HG02798 (cell line): ENCODE data around the gene SLC27A3.
"Not testable (repeated sequence)": the region's sequence is repeated elsewhere in the genome, so short reads cannot be mapped to it uniquely, and the experiment has no call there.

ENCODE experiments used
- ATAC-seq: cut with Tn5 transposase; IDR thresholded peaks from one replicate; pipeline ENCODE4 v1.9.1; 2021; ENCODE audit warnings: mild to moderate bottlenecking; ENCODE audit not compliant: unreplicated experiment, poor library complexity

The SLC27A3 gene

GRCh38 chr1:153763365-153764225 lies 11.6 kb upstream of the SLC27A3 start:
- ATAC-seq: no peak

GRCh38 chr1:153764310-153764709 lies 10.9 kb upstream of the SLC27A3 start:
- no peak for ATAC-seq

DNA sequence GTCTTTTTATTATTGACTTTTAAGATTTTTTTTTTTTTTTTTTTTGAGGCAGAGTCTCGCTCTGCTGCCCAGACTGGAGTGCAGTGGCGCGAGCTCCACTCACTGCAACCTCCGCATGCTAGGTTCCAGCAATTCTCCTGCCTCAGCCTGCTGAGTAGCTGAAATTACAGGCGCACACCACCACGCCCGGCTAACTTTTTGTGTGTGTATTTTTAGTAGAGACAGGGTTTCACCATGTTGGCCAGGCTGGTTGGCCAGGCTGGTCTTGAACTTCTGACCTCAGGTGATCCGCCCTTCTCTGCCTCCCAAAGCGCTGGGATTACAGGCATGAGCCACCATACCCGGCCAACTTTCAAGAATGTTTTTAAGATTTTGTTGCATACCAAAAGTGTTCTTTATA lies 8.5 kb upstream of the SLC27A3 start:
- not testable (repeated sequence) for ATAC-seq

DNA sequence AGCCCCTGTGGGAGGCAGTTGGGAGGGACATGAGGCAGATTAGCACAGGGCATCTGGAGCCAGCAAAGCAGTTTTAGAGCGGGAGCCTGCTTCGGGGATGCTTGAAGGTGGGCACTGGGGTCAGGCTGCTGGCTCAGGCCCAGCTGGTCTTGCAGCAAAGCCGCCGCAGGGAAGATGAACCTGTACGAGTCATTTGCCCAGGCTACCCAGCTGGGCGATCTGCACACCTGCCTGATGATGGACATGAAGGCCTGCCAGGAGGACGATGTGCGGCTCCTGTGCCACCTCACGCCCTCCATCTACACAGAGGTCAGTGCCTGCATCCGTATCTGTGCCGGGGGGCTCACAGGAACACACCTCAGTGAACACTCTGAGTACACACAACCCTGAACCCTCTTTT lies 7.7 kb upstream of the SLC27A3 start:
- ATAC-seq: no peak

DNA sequence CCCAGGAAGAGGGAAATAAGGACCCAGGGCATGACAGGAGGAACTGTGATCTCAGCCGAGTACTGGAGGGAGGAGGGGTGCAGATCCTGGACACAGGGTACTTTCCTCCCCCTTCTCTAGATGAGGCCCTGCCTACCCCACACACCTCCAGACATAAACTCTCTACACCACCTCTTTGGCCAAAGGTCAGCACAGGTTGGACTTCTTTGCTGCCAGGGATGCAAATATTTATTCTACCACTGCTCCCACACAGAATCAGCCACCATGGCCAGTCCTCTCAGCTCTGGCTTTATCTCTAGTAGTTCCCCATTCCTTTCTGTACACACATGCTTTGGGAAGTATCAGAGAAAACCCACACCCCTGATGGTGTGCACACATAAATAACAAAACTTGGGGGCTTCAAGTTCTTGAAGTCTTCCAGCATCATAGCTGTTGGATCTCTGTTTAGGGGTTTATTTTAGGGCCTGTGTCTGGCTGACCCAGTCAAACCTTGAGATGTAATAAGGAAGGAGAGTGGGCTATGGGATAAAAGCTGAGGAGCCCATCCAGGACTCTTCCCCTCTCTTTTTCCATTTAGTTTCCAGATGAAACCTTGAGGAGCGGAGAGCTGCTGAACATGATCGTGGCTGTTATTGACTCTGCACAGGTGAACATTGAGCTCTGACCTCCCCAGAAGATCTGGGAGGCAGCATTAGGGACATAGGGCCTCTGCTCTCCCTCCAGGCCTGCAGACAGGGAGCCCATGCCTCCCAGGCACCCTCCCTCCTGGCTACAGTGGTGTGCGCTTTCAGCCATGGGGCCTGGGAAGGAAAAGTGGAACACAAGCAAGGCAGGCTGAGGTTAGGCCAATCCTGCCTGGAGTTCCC lies 6.7 kb upstream of the SLC27A3 start:
- ATAC-seq: no peak

DNA sequence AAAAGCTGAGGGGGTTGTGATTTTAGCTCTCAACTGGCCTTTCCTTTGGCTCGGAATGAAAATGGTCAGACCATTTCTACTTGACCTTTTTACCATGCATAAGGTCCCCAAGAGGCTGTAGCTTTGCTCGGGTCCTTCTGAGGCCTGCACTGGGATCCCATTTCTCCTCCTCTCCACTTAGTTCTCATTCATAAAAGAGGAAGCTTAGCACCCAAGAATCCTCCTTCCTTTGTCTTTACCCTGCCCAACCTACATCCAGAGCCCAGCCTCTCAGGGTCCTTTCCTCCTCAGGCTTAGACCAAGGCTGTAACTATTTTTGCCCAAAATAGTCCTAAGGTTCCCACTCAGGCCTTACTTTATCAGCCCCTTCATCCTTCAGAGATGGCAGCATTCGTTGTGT lies 6.0 kb upstream of the SLC27A3 start:
- no peak for ATAC-seq

GRCh38 chr1:153770797-153771196 lies 4.4 kb upstream of the SLC27A3 start:
- ATAC-seq: no peak

DNA sequence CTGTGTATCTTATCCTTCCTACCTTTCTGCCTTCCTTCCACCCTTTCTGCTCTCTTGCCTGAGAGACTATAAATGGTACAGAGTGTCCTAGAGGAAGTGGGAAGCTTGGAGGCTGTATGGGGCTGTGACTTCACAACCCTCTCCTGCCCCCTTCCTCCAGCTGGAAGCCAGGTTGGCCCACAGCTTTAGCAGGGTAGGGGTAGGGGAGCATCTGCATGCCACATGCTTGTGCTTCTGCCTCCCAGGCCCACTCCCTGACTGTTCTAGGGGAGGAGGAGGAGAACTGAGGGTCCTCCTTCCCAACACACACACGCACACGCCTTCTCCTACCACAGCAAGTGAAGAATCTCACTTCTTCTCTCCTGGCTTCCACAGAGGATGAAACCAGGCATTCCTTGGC lies 3.9 kb upstream of the SLC27A3 start:
- ATAC-seq: no peak

DNA sequence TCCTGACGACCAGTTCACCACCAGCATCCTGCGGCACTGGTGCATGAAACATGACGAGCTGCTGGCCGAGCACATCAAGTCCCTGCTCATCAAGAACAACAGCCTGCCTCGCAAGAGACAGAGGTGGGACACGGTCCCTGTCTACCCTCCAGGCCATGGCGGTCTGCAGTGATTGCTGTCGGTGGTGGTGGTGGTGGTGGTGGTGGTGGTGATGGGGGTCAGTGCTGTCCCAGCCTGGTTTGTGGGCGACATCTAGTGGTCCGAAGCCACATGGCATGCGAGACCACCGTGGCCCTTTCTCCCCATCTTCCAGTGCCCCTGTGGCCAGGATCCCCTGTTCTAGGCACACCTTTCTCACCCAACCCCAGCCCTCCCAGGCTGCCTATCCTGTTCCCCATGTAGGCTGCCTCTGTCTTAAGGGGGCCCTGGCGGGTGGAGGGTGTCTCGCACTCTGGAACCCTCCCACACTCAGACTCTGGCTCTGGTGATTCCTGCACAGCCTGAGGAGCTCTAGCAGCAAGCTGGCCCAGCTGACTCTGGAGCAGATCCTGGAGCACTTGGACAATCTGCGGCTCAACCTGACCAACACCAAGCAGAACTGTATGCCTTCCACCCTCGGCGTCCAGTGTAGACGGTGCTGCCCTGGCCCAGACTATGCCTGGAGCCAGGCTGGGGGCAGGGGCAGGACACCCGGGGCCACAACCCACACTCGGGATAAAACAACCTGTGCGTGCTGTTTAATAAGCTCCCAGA lies 3.2 kb upstream of the SLC27A3 start:
- no peak for ATAC-seq

DNA sequence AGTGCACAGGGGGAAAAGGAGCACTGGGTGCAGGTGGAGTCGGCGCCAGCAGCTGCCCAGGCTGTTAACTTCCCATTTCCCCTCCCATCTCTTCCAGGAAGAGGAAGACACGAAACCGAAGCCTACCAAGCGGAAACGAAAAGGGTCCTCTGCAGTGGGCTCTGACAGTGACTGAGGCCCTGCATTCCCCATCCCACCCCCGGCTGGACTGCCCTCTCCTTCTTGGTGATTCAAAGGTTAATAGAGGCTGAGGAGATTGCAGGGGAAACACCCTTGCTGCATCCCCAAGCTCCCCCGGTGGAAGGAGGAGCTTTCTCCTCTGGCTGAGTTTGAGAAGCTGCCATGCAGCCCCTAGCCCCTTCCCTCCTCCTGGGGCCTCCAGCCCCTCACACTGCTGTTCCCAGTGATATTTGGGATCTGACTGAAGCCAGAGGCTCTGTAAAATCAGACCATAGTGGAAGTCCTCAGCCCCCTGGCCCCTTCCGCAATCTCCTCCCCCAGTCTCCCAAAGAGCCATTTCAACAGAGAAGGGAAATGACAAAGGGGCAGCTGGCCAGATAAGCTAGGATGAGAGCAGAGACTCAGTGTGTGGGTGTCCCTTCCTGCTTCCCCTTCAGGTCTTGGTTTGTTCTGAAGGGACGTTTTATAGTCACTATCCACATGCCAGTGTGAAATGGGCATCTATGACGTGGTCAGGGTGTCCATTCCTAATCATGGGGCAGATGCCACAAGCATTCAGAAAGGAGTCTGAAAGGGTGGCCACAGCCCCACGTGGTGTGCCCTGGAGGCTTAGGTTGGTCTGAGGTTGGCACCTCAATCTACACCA lies 1.9 kb upstream of the SLC27A3 start:
- ATAC-seq: no peak

- ATAC-seq: no peak
These were observed 1.1 kb upstream of the SLC27A3 start for GRCh38 chr1:153774026-153774595.

DNA sequence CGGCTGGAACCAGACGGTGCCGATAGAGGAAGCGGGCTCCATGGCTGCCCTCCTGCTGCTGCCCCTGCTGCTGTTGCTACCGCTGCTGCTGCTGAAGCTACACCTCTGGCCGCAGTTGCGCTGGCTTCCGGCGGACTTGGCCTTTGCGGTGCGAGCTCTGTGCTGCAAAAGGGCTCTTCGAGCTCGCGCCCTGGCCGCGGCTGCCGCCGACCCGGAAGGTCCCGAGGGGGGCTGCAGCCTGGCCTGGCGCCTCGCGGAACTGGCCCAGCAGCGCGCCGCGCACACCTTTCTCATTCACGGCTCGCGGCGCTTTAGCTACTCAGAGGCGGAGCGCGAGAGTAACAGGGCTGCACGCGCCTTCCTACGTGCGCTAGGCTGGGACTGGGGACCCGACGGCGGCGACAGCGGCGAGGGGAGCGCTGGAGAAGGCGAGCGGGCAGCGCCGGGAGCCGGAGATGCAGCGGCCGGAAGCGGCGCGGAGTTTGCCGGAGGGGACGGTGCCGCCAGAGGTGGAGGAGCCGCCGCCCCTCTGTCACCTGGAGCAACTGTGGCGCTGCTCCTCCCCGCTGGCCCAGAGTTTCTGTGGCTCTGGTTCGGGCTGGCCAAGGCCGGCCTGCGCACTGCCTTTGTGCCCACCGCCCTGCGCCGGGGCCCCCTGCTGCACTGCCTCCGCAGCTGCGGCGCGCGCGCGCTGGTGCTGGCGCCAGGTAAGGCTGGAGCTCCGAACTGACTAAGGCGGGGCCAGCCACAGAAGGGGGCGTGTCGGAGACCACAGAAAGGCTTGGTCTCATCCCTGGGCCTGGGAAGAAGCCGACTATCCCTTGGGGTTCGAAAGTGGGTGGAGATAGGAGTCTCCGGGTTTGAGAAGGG lies 486 bp downstream of the SLC27A3 start:
- ATAC-seq: peak; percentile 49

DNA sequence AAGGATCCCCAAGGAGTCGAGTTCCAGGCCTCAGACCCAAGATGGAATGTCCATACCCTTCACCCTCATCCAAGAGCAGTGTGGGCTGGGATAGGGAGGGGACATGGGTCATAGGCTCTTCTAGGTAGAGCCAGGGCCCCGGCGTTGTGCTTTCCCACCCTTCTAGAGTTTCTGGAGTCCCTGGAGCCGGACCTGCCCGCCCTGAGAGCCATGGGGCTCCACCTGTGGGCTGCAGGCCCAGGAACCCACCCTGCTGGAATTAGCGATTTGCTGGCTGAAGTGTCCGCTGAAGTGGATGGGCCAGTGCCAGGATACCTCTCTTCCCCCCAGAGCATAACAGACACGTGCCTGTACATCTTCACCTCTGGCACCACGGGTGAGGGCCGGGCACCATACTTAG lies 1.1 kb downstream of the SLC27A3 start:
- no peak for ATAC-seq

- ATAC-seq: no peak
These were observed 1.7 kb downstream of the SLC27A3 start for GRCh38 chr1:153776845-153777370.

GRCh38 chr1:153777648-153778047 lies 2.4 kb downstream of the SLC27A3 start:
- ATAC-seq: no peak

DNA sequence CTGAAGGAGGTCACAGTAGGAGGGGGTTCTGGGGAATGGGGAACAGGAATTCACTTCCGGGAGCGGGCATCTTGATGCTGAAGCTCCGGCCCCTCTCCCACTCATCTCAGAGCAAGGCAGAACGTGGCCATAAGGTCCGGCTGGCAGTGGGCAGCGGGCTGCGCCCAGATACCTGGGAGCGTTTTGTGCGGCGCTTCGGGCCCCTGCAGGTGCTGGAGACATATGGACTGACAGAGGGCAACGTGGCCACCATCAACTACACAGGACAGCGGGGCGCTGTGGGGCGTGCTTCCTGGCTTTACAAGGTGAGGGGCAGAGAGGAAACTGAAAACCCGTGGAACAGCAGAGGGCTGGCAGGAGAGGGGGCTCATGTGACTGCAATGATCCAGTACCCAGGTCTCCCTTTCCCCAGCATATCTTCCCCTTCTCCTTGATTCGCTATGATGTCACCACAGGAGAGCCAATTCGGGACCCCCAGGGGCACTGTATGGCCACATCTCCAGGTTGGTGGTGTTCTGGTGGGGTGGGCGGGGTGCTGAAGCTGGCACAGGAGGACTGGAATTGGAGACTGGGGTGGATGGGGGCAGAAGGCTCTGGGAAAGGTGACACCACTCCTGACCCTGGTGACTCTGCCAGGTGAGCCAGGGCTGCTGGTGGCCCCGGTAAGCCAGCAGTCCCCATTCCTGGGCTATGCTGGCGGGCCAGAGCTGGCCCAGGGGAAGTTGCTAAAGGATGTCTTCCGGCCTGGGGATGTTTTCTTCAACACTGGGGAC lies 3.0 kb downstream of the SLC27A3 start:
- ATAC-seq: no peak

DNA sequence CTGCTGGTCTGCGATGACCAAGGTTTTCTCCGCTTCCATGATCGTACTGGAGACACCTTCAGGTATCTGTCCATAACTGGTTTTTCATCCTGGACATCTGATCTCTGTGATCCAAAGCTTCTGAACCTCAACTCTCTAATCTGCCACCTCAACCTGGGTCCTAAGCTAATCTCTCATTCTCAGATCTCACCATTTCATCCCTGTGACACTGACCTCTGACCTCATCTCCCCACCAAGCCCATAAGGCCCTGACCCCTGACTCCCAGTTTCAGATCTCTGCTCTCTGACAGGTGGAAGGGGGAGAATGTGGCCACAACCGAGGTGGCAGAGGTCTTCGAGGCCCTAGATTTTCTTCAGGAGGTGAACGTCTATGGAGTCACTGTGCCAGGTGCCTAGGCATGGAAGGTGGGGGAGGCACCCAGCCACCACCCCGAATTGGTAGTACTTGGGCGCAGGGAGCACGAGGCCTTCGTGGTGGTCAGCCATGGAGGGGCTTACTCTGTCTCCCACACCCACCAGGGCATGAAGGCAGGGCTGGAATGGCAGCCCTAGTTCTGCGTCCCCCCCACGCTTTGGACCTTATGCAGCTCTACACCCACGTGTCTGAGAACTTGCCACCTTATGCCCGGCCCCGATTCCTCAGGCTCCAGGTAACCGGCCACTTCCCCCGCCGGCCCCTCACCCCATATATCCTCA lies 3.8 kb downstream of the SLC27A3 start:
- no peak for ATAC-seq
